ENCODE data around the gene GLS2. TPM values are rescaled to one million over a fixed set of nuclear protein-coding genes. Genes with fewer than 3 reads are reported as not detected.
"Not testable (repeated sequence)": the region's sequence is repeated elsewhere in the genome, so short reads cannot be mapped to it uniquely, and the experiment has no call there.

GLS2 gene
- total and polyA plus RNA-seq, 2 donors (not counting 3 experiments of a cell fraction or from before 2014, with no cell fraction given): 0.04 to 0.33 TPM

DNA sequence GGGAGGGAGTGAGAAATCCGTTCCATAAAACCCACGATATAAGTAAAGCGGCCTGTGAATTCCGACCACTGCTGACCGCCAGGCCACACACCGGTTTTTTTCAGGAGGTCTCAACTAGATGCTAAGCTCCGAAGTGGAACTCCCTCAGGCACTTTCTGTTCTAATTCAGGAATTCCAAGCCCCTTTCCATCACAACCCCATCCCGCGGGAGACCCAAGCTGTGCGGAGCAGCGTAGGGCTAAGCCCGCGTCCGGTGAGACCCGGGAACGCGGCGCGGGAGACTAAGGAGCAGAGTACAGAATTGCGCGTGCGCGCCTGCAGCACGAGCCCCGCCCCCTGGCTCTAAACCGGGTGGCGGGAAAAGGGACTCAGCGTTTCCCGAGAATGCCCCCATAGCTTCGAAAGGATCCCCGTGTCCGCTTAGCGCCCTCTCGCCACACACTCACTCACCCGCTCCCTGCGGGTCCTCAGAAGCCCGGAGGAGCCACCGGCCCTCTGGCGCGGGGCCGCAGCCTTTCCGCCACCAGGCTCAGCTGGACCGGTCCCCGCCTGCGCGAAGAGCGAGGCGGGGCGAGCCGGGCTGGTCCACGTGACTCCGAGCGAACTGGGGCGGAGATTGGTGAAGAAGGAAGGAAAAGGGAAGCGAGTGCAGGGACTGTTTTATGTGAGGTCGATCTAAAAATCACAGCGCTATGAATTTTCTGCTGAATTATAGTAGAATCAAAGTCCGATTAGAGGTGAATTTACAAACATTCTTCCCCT is 38.9 kb downstream of the GLS2 start, which contains the start of gene TIMELESS:
TSS of gene TIMELESS (minus strand) at position 567 of the 762 bp plus-strand sequence. CDS start 15,256 bp downstream, outside the sequence.
- BruUV-seq (replicated peaks): TSS peak; percentile 71
- intact Hi-C loops (cut with micrococcal nuclease): loop anchor here (1.0 to 5.0 kb wide), 3 partner anchors 20 to 133 kb away; partner anchors contain the start of genes APOF, SPRYD4 and STAT2

DNA sequence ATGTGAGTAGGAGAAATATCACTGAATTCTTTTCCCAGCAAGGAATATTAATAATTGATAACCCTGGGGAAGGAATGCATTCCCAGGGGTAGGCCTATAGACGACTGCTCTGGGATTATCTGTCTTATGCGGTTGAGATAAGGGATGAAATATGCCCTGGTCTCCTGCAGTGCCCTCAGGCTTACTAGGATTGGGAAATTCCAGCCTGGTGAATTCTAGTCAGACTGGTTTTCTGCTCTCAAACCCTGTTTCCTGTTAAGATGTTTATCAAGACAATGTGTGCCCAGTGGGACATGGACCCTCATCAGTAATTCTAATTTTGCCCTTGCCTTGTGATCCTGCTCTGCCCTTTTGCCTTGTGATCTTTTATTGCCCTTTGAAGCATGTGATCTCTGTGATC is 44.8 kb downstream of the GLS2 start:
- dilution Hi-C loops (cut with MboI; ENCODE audit: extremely low pct_ligation_motif_present, low sequenced_read_pairs); H2AFZ ChIP-seq (ENCODE audit: low read depth, low read length); H3K79me2 ChIP-seq (ENCODE audit: control insufficient read depth, insufficient read depth, low read length); H3K27me3 ChIP-seq (ENCODE audit: control insufficient read depth in 2 of 2, insufficient read depth in 2 of 2, low read length in 2 of 2); intact Hi-C loops (cut with micrococcal nuclease); H3K9me1 ChIP-seq (replicated peaks; ENCODE audit: control insufficient read depth, extremely low read depth, insufficient read depth, low read length); POLR2A ChIA-PET; H3K9ac ChIP-seq (replicated peaks; ENCODE audit: extremely low read depth, insufficient read depth, low read length); H3K4me3 ChIP-seq (replicated peaks in 1 of 3; ENCODE audit: insufficient read depth in 1 of 3, low read depth in 1 of 3, low read length in 3 of 3); BruUV-seq (replicated peaks); FAIRE-seq; H3K9me3 ChIP-seq (replicated peaks; ENCODE audit: control insufficient read depth, insufficient read depth, low read length); H3K36me3 ChIP-seq (ENCODE audit: control insufficient read depth in 2 of 2, extremely low read depth in 1 of 2, insufficient read depth in 2 of 2, low read length in 2 of 2); DNase-seq (ENCODE audit: low read depth, low spot score); H3K4me2 ChIP-seq (ENCODE audit: insufficient read depth, low read length); H3K27ac ChIP-seq (ENCODE audit: insufficient read depth, low read depth, low read length); CTCF ChIA-PET; H4K20me1 ChIP-seq (replicated peaks; ENCODE audit: control insufficient read depth, extremely low read depth, insufficient read depth, low read length): not testable (repeated sequence)
- H3K4me1 ChIP-seq (ENCODE audit: control insufficient read depth, extremely low read depth, insufficient read depth, low read length): peaks cover 15% of the 10 kb centered on the region

More for the DNA sequence above, 38.9 kb downstream of the GLS2 start, which contains the start of gene TIMELESS:
- Histone ChIP-seq H2AFZ (ENCODE audit: low read depth, low read length) (peak within 1 kb of the TSS; percentile 78), H3K27ac (ENCODE audit: insufficient read depth, low read depth, low read length) (peak within 1 kb of the TSS; percentile 61), H3K4me3 (replicated peaks in 1 of 3; ENCODE audit: insufficient read depth in 1 of 3, low read depth in 1 of 3, low read length in 3 of 3) (peak within 1 kb of the TSS; percentile 53 to 88 (median 77)), H3K9me1 (replicated peaks; ENCODE audit: control insufficient read depth, extremely low read depth, insufficient read depth, low read length) (no peaks in the 10 kb centered on the region), H4K20me1 (replicated peaks; ENCODE audit: control insufficient read depth, extremely low read depth, insufficient read depth, low read length) (no peaks in the 10 kb centered on the region), H3K4me2 (ENCODE audit: insufficient read depth, low read length) (peak within 1 kb of the TSS; percentile 83), H3K9me3 (replicated peaks; ENCODE audit: control insufficient read depth, insufficient read depth, low read length) (no peaks in the 10 kb centered on the region), H3K36me3 (ENCODE audit: control insufficient read depth in 2 of 2, extremely low read depth in 1 of 2, insufficient read depth in 2 of 2, low read length in 2 of 2) (no peaks in the 10 kb centered on the region), H3K4me1 (ENCODE audit: control insufficient read depth, extremely low read depth, insufficient read depth, low read length) (peaks cover 20% of the 10 kb centered on the region), H3K9ac (replicated peaks; ENCODE audit: extremely low read depth, insufficient read depth, low read length) (peak within 1 kb of the TSS; percentile 91), H3K27me3 (ENCODE audit: control insufficient read depth in 2 of 2, insufficient read depth in 2 of 2, low read length in 2 of 2) (peaks cover 0 to 3% of the 10 kb centered on the region in 2 experiments), H3K79me2 (ENCODE audit: control insufficient read depth, insufficient read depth, low read length) (no peaks in the 10 kb centered on the region)
- TF ChIP-seq EZH2 (IDR thresholded peaks at IDR 0.05; ENCODE audit: borderline replicate concordance, low read depth, low read length, severe bottlenecking) (no peak), FOS (IDR thresholded peaks at IDR 0.05; ENCODE audit: borderline replicate concordance, insufficient read depth, low read length) (no peak), POLR2AphosphoS5 (IDR thresholded peaks at IDR 0.05; ENCODE audit: insufficient read depth, low read depth, low read length) (peak; percentile 77), POLR2A (IDR thresholded peaks at IDR 0.05; ENCODE audit: low read depth, low read length) (peak; percentile 84), MYC (IDR thresholded peaks at IDR 0.05; ENCODE audit: low read depth, low read length) (no peak), GATA2 (IDR thresholded peaks at IDR 0.05; ENCODE audit: insufficient read depth, insufficient read length, low read depth, low read length) (no peak), JUN (IDR thresholded peaks at IDR 0.05; ENCODE audit: borderline replicate concordance, insufficient read depth, insufficient read length, low read depth) (no peak)
- TF ChIP-seq, protein P1, sequence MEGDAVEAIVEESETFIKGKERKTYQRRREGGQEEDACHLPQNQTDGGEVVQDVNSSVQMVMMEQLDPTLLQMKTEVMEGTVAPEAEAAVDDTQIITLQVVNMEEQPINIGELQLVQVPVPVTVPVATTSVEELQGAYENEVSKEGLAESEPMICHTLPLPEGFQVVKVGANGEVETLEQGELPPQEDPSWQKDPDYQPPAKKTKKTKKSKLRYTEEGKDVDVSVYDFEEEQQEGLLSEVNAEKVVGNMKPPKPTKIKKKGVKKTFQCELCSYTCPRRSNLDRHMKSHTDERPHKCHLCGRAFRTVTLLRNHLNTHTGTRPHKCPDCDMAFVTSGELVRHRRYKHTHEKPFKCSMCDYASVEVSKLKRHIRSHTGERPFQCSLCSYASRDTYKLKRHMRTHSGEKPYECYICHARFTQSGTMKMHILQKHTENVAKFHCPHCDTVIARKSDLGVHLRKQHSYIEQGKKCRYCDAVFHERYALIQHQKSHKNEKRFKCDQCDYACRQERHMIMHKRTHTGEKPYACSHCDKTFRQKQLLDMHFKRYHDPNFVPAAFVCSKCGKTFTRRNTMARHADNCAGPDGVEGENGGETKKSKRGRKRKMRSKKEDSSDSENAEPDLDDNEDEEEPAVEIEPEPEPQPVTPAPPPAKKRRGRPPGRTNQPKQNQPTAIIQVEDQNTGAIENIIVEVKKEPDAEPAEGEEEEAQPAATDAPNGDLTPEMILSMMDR (IDR thresholded peaks at IDR 0.05; ENCODE audit: extremely low read depth in 1 of 2, insufficient read depth in 1 of 2, low read depth in 1 of 2, low read length in 2 of 2): no peak
- TF ChIP-seq, protein P2, sequence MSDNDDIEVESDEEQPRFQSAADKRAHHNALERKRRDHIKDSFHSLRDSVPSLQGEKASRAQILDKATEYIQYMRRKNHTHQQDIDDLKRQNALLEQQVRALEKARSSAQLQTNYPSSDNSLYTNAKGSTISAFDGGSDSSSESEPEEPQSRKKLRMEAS (IDR thresholded peaks at IDR 0.05; ENCODE audit: insufficient read depth, insufficient read length): peak; percentile 82
- ChIA-PET CTCF (interaction anchor here (0.5 to 2.5 kb wide), 8 partner anchors 10 to 260 kb away, joined by 3 to 19 read pairs (median 4); partner anchors contain the start of genes CNPY2, SMARCC2 and STAT2), POLR2A (interaction anchor here (0.6 to 1.1 kb wide), 3 partner anchors 18 to 227 kb away, joined by 3 read pairs; partner anchors contain the start of gene RNF41)
- dilution Hi-C loops (cut with MboI; ENCODE audit: extremely low pct_ligation_motif_present, low sequenced_read_pairs): no loop called here
- peak; percentile 94 for DNase-seq (ENCODE audit: low read depth, low spot score)
- FAIRE-seq: peak; percentile 99

Data from endothelial cell of umbilical vein (primary cell).